Measurements from ENCODE around the gene ZNF407.
"Not testable (repeated sequence)": the region's sequence is repeated elsewhere in the genome, so short reads cannot be mapped to it uniquely, and the experiment has no call there.

ZNF407 gene

GRCh38 chr18:75083761-75084160, 486.1 kb downstream of the ZNF407 start:
- no peak for DNase-seq

GRCh38 chr18:75085676-75086075, 488.0 kb downstream of the ZNF407 start:
- DNase-seq, result not testable (repeated sequence)

- no peak for DNase-seq
Measured at GRCh38 chr18:75086494-75087034, 488.9 kb downstream of the ZNF407 start.

- DNase-seq, result no peak
Measured at GRCh38 chr18:75087119-75088020, 489.7 kb downstream of the ZNF407 start.

GRCh38 chr18:75088021-75088506, 490.4 kb downstream of the ZNF407 start:
- no peak for DNase-seq

DNA sequence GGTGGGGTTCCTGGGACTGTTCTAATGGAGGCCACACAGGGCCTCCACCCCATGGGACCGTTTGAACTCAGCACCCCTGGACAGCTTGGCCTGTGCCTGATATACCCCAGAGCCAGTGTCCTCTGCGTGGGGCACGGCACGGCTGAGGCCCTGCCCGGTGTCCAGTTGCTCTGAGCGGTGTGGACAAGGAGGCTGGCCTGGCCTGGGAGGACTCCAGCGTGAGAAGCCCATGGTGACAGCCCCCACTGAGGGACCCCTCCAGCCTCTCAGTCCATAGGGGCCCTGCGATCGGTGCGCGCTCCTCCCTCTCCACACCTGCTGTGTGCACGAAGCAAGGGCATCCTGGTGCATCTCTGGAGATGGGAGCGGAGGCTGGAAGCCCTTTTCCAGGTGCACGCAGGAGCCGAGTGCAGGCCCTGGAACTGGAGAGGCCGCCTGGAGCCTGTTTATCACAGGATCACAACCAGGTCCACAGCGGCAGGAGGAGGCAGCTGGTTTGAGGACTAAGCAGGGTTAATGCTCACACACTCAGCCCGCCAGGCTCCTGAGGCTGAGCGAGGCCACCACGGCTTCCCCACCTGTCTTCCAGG, 491.0 kb downstream of the ZNF407 start:
- DNase-seq, result no peak

- DNase-seq, result no peak
Measured at GRCh38 chr18:75089748-75090327, 492.2 kb downstream of the ZNF407 start.

- no peak for DNase-seq
Measured at GRCh38 chr18:75090336-75090735, 492.7 kb downstream of the ZNF407 start.

DNA sequence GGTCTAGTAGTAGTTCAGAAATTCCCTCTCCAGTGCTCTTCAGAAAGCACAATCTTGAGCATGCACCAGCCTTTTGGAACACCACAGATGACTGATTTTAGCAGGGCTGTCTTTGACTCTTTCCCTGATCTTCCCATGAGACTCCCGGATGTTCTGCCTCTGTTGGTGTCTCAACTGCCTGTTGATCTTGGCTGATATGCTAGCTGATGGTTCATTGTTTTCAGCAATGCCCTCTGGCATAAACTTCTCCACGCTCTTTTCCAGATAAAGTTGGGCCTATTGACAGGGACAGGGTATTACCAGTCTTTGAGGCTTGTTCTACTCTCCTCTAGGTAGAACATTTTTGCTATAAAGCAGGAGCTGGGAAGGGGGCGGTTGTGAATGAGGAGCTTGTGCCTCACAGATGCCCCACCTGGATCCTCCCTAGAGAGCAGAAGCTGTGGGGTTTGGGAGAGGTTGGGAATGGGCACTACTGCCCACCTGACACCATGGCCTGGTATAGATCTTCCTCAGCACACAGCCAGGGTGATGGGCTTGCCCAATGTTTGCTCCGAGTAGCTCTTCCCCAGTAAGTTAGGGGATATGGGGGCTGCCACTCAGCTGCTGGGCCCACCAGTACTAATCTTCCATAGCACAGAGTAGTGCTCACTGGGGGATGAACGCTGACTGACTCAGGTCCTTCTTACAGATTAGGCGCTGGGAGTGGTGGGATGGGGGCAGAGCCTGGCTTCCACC, 500.0 kb downstream of the ZNF407 start:
- no peak for DNase-seq

- no peak for DNase-seq
Measured at GRCh38 chr18:75100832-75101630, 503.4 kb downstream of the ZNF407 start.

GRCh38 chr18:75101916-75102315, 504.2 kb downstream of the ZNF407 start:
- no peak for DNase-seq

DNA sequence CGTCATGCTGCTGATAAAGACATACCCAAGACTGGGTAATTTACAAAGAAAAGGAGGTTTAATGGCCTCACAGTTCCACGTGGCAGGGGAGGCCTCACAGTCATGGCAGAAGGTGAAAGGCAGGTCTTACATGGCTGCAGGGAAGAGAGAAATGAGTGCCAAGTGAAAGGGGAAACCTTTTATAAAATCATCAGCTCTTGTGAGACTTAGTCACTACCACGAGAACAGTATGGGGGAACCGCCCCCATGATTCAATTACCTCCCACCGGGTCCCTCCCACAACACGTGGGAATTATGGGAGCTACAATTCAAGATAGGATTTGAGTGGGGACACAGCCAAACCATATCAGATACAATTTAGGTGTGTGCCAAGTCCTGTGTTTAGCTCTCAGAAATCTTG, 506.4 kb downstream of the ZNF407 start:
- DNase-seq, result not testable (repeated sequence)

GRCh38 chr18:75104483-75104882, 506.8 kb downstream of the ZNF407 start:
- no peak for DNase-seq

DNA sequence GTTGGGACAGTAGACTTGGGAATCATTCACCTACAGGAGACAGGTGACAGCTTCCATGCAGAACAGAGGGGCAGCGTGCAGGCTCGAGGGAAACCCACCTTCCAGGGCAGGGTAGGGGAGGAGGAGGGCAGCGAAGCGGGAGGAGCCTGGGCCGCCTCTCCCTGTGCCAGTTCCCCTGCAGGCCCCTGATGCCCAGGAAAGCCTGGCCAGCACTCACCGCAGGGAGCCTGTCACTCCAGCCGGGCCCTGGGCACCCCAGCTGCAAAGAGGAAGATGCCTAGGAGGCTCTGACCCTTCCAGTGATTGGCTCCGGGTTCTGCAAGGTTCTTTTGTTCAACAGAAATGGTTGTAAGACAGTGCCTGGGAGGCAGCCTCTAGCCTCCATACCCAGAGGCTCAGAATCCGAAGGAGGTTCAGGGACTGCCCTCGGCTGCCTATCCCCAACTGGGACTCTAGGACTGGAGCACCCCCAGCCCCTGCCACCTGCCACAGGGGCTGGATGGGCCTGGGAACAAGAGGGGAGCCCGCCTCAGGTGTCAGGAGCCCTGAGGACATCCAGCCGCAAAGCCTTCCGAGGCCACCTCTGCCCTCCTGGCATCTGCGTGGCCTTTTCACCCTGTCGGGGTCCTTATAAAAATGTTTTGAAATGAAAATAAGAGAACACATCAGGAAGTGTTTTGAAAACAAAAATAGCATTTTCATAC, 508.0 kb downstream of the ZNF407 start:
- no peak for DNase-seq

DNA sequence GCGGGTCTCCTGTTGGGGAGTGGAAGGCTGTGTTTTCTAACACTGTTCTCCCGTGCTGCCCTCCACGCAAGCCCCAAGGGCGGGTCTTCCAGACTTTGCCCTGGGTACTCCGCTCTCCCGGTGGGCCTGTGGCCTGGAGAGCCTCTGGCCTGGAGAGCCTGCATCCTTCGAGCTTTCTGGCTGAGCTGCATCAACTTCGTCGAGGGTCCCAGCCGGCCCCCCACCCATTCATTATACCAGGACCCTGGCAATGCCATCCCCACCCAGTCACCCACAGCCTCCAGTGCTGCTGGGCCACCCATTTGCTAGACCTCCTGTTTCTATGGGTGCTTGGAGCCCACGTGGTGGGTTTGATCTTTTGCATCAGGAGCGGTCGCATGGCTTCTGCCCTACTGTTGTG, 509.1 kb downstream of the ZNF407 start:
- no peak for DNase-seq

DNA sequence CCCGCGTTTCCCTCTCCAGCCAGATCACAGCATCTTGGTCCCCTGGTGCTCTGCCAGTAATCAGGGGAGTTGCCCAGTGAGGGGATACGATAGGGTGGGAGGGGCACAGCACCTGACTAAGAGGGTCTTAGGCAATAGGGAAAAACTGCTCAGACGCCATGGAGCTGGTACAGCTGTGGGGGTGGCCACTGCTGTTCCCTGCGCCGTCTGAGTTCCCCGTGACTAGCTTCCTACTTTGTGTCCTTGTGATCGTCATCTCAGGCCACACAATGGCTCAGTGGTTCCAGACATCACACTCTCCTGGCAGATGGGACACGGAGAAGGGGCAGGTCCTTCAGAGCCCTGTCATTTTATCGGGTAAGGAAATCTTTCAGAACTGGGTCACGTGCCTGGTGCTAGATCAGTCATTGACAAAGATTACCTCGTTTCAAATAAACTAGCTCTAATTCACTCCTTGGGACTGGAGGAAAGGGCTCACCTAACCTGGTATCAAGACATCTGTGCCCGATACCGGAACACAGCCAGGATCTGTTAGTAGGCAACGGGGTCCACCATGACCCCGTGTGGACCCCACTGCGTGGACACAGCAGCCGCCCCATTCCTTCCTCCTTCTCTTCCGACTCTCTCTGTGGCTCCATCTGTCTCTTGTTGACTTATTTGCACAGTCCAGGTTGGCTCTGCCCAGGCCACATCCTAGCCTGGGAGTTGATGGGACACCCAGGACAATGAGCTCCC, 509.7 kb downstream of the ZNF407 start:
- no peak for DNase-seq

GRCh38 chr18:75107931-75108276, 510.2 kb downstream of the ZNF407 start:
- no peak for DNase-seq

GRCh38 chr18:75108579-75109318, 511.1 kb downstream of the ZNF407 start:
- no peak for DNase-seq

- no peak for DNase-seq
Measured at GRCh38 chr18:75109319-75109691, 511.6 kb downstream of the ZNF407 start.

DNA sequence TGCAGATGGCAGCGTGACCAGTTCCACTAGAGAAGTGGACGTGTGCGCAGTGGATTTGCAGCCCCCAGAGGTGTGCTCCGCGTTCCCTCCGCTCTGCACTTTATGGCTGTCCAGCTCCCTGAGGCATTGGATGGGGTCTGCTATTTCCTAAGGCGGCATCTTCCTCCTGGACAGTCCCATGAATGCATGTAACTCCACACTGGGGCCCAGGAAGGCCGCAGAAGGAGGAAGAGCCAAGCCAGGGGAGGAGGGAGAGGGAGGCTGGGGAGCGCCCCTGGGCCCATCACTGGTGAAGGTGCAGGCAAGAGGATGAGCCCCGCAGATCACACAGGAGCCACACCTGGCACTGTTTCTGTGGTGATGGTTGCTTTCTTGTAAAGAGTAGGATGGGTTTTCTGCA, 512.1 kb downstream of the ZNF407 start:
- DNase-seq, result no peak

All from cerebellar nuclear complex (tissue), 1 donor.